H1 (cell line): ENCODE data around the gene ITPR1. TPM values are rescaled to one million over a fixed set of nuclear protein-coding genes. Genes with fewer than 3 reads are reported as not detected.

Source experiments
- JUN ChIP-seq: IDR thresholded peaks from 2 replicates; pipeline ENCODE4 v1.6.1; 2011; ENCODE audit warnings: low read depth, mild to moderate bottlenecking, improper control_type of control experiment, low read length
- USF2 ChIP-seq: IDR thresholded peaks from 2 replicates; pipeline ENCODE4 v1.6.1; 2011; ENCODE audit warnings: low read length, improper control_type of control experiment
- polyA plus RNA-seq, 7 experiments: library from polyadenylated mRNA; depleted of rRNA in 3 of 7; stranded (reverse) in 5 of 7; unstranded in 2 of 7; fragments of >200 nt in 5 of 7; fragments of 200-250 nt in 2 of 7; gene quantifications; 1 replicate in 5 of 7; 2 replicates in 1 of 7; 4 replicates in 1 of 7; pipeline versions ENCODE4 v1.2.1 to v1.2.3, GENCODE V29; 2011 to 2013; ENCODE audit warnings: missing spikeins in 2 of 7, mixed read lengths in 2 of 7
- total RNA-seq: library from RNA; stranded (reverse); fragmentation: NEBNext Ultra II Directional; extraction: Animal tissue kit (Norgen Biotek cat#: 25700); gene quantifications from 2 replicates; pipeline ENCODE4 v1.2.1, GENCODE V29; 2021

The ITPR1 gene
- total and polyA plus RNA-seq, 2 of the 8 experiments (the other 6 are each of a cell fraction or from before 2014, with no cell fraction given) = 2.5 to 16.3 TPM

DNA sequence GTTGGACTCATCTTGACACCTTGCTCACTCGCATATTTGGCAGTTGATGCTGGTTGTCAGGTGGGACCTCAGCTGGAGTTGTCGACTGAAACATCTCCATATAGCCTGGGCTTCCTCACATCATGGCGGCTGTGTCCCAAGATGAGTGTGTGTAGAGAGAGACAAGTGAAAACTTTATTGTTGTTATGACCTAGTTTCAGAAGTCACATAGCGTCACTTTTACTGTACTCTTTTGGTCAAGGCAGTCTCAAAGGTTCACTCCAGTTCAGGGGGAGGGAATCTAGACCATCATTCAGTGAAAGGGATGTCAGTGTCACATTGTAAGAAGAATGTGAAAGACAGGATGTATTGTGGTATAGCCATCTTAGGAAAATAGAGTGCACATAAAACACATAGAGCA, 214.2 kb downstream of the ITPR1 start (continued):
- TF ChIP-seq JUN (no peak), USF2 (no peak)
